Osteoblast (primary cell): ENCODE results near the gene NRXN2. TPM values are rescaled to one million over a fixed set of nuclear protein-coding genes. Genes with fewer than 3 reads are reported as not detected.

ENCODE experiments used
- DNase-seq: peaks from one replicate; pipeline ENCODE4 v3.0.0; 2011; ENCODE audit warnings: low spot score, mixed read lengths; ENCODE audit not compliant: insufficient read length; ENCODE audit errors: missing footprints
- H2AFZ ChIP-seq: 2 replicates; pipeline ENCODE4 v1.6.0; 2011; ENCODE audit warnings: mild to moderate bottlenecking, low read length
- H3K27ac ChIP-seq: 2 replicates; pipeline ENCODE4 v1.5.1; 2011; ENCODE audit warnings: mild to moderate bottlenecking, low read depth, low read length, moderate library complexity
- H3K27me3 ChIP-seq: 2 replicates; pipeline ENCODE4 v1.6.0; 2012; ENCODE audit warnings: mild to moderate bottlenecking, control low read depth, inconsistent platforms, low read length, moderate library complexity; ENCODE audit not compliant: insufficient read depth
- H3K36me3 ChIP-seq: 2 replicates; pipeline ENCODE4 v1.5.1; 2011; ENCODE audit warnings: mild to moderate bottlenecking, low read length, control low read depth, moderate library complexity; ENCODE audit not compliant: insufficient read depth
- H3K4me1 ChIP-seq: 2 replicates; pipeline ENCODE4 v1.5.1; 2011; ENCODE audit warnings: mild to moderate bottlenecking, low read length, control low read depth, moderate library complexity; ENCODE audit not compliant: insufficient read depth
- H3K4me2 ChIP-seq: 2 replicates; pipeline ENCODE4 v1.6.0; 2011; ENCODE audit warnings: mild to moderate bottlenecking, low read length; ENCODE audit not compliant: insufficient read depth
- H3K4me3 ChIP-seq: fragments of 200-600 bp; sonication (generic); 3 replicates; pipeline ENCODE4 v1.5.1; 2012; ENCODE audit warnings: mild to moderate bottlenecking, low read length, inconsistent platforms; ENCODE audit not compliant: insufficient read depth
- H3K79me2 ChIP-seq: 2 replicates; pipeline ENCODE4 v1.6.0; 2012; ENCODE audit warnings: mild to moderate bottlenecking, low read length, control low read depth, inconsistent platforms; ENCODE audit not compliant: insufficient read depth
- H3K9me3 ChIP-seq: 2 replicates; pipeline ENCODE4 v1.5.1; 2011; ENCODE audit warnings: low read depth, low read length, control low read depth
- H4K20me1 ChIP-seq: 2 replicates; pipeline ENCODE4 v1.6.0; 2012; ENCODE audit warnings: mild to moderate bottlenecking, low read length, control low read depth; ENCODE audit not compliant: insufficient read depth
- CTCF ChIP-seq: IDR thresholded peaks from 2 replicates; pipeline ENCODE4 v1.5.1; 2011; ENCODE audit warnings: mild to moderate bottlenecking, low read depth, low read length, moderate library complexity; ENCODE audit errors: extremely low read depth
- total RNA-seq: library from RNA; depleted of rRNA; stranded (reverse); fragments of >200 nt; gene quantifications from 2 replicates; pipeline ENCODE4 v1.2.3, GENCODE V29; 2012

The NRXN2 gene
- total RNA-seq, 1 donor: 90.1 TPM

- no peaks in the 10 kb centered on the region for H3K9me3 ChIP-seq
- peaks cover 79% of the 10 kb centered on the region for H4K20me1 ChIP-seq
- no peak overlapping the region for H3K4me2 ChIP-seq
- H3K27me3 ChIP-seq: peaks cover 31% of the 10 kb centered on the region
- no peak overlapping the region for H3K4me3 ChIP-seq
- H3K36me3 ChIP-seq: peaks cover 11% of the 10 kb centered on the region
- H3K27ac ChIP-seq: no peak overlapping the region
- TF ChIP-seq CTCF: no peak
- peak; percentile 81 for DNase-seq
- no peaks in the 10 kb centered on the region for H3K4me1 ChIP-seq
- H2AFZ ChIP-seq: no peak overlapping the region
- no peaks in the 10 kb centered on the region for H3K79me2 ChIP-seq
Measured at GRCh38 chr11:64641596-64642417, 81.2 kb downstream of the NRXN2 start.

GRCh38 chr11:64639885-64640284 is 83.1 kb downstream of the NRXN2 start:
- H3K4me3 ChIP-seq: no peak overlapping the region
- no peaks in the 10 kb centered on the region for H3K79me2 ChIP-seq
- peaks cover 70% of the 10 kb centered on the region for H4K20me1 ChIP-seq
- no peak for DNase-seq
- H3K4me2 ChIP-seq: no peak overlapping the region
- peaks cover 19% of the 10 kb centered on the region for H3K27me3 ChIP-seq
- H2AFZ ChIP-seq: no peak overlapping the region
- peaks cover 14% of the 10 kb centered on the region for H3K36me3 ChIP-seq
- no peak overlapping the region for H3K27ac ChIP-seq
- no peaks in the 10 kb centered on the region for H3K9me3 ChIP-seq
- no peaks in the 10 kb centered on the region for H3K4me1 ChIP-seq
- no peak for TF ChIP-seq CTCF

- DNase-seq: no peak
- no peak overlapping the region for H3K4me3 ChIP-seq
- no peak for TF ChIP-seq CTCF
- H3K36me3 ChIP-seq: peaks cover 24% of the 10 kb centered on the region
- no peak overlapping the region for H3K27ac ChIP-seq
- no peak overlapping the region for H3K4me2 ChIP-seq
- H2AFZ ChIP-seq: no peak overlapping the region
- H3K79me2 ChIP-seq: no peaks in the 10 kb centered on the region
- H3K9me3 ChIP-seq: no peaks in the 10 kb centered on the region
- peaks cover 70% of the 10 kb centered on the region for H4K20me1 ChIP-seq
- peaks cover 10% of the 10 kb centered on the region for H3K27me3 ChIP-seq
- no peaks in the 10 kb centered on the region for H3K4me1 ChIP-seq
Measured at GRCh38 chr11:64638829-64639228, 84.2 kb downstream of the NRXN2 start.

- Histone ChIP-seq H3K4me3 (no peak overlapping the region), H3K4me2 (no peak overlapping the region), H3K27me3 (peaks cover 9% of the 10 kb centered on the region), H4K20me1 (peaks cover 73% of the 10 kb centered on the region), H3K9me3 (no peaks in the 10 kb centered on the region), H3K4me1 (no peaks in the 10 kb centered on the region), H3K79me2 (no peaks in the 10 kb centered on the region), H3K36me3 (peaks cover 29% of the 10 kb centered on the region), H3K27ac (no peak overlapping the region), H2AFZ (no peak overlapping the region)
- no peak for DNase-seq
- TF ChIP-seq CTCF: no peak
Measured at GRCh38 chr11:64638018-64638665, 84.9 kb downstream of the NRXN2 start.
